NCI-H524 treated with DMSO at 0.1 percent for 48 hours (cell line): ENCODE results near the gene SDHAF1.

Source experiments
- DNase-seq: peaks from one replicate; lab custom pipeline; 2025; lab: John Stamatoyannopoulos, UW

SDHAF1 gene

DNA sequence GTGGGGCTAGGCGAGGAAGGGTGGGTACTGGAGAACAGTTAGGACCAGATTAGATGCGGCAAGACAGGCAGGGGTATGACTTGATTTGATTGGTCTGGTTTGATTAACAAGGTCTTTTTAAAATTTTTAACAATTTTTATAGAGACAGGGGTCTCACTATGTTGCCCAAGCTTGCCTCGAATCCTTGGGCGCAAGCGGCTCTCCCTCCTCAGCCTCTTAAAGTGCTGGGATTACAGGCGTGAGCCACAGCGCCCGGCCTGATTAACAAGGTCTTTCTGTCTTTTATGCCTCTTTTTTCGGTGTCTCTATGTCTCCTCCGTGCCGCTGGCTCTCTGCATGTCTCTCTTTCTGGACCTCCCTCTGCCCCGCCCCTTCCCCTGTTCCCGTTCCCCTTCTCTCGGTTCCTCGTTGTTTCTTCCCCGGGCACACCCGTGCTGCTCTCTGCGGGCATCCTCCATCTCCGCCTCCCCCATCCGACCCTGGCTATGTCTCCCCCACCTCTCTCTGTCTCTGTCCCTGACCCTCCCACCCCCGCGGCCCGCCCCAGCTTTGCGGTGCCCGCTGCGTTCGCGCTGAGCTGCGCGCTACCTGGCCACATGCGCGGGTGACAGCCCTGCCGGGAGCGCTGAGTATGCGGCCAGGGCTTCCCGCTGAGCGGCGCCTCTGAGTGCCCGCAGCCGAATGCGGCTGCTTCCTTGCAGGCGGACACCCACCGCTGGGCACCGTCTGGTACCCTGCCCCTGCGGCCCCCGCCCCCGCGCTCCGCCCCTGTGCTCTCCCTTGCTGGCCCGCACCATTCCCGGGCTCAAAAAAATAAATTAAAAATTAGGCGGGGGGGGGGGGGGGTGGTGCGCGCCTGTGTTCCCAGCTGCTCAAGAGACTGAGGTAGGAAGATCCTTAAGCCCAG is 8.1 kb upstream of the SDHAF1 start:
- peak; percentile 45 for DNase-seq

DNA sequence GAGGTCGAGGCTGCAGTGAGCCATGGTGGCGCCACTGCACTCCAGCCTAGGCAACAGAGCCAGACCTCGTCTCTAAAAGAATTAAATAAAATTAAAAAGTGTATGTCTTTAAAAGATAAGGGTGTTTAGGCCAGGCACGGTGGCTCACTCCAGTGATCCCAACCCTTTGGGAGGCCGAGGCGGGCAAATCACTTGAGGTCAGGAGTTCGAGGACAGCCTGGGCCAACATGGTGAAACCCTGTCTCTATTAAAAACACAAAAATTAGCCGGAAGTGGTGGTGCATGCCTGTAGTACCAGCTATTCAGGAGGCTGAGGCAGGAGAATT is 7.5 kb upstream of the SDHAF1 start:
- DNase-seq: no peak

DNA sequence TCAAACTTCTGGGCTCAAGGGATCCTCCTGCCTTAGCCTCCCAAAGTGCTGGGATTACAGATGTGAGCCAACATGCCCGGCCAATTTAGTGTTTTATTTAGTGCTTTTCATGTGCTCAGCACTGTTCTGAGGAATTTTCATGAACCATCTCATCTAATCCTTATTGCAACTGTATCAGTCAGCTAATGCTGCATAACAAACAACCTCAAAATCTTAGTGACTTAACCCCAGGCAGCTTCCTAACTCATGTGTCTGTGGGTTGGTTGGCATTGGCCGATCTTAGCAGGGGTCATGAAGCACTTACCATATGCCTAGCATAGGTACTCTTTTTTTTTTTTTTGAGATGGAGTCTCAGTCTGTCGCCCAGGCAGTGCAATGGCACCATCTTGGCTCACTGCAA is 6.2 kb upstream of the SDHAF1 start:
- DNase-seq: no peak

DNA sequence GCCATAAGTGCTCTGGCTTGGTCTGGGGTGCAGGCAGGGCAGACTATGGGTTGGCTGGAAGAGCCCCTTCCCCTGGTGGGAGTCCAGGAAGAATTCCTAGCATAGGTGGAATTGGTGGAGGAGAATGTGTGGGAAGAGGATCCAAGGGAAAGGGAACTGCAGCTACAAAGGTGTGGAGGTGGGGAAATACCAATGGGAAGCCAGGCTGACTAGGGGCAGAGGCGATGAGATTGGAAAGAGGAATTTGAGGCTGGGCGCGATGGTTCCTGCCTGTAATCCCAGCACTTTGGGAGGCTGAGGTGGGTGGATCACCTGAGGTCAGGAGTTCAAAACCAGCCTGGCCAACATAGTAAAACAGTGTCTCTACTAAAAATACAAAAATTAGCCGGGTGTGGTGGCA is 4.8 kb upstream of the SDHAF1 start:
- DNase-seq: no peak

DNA sequence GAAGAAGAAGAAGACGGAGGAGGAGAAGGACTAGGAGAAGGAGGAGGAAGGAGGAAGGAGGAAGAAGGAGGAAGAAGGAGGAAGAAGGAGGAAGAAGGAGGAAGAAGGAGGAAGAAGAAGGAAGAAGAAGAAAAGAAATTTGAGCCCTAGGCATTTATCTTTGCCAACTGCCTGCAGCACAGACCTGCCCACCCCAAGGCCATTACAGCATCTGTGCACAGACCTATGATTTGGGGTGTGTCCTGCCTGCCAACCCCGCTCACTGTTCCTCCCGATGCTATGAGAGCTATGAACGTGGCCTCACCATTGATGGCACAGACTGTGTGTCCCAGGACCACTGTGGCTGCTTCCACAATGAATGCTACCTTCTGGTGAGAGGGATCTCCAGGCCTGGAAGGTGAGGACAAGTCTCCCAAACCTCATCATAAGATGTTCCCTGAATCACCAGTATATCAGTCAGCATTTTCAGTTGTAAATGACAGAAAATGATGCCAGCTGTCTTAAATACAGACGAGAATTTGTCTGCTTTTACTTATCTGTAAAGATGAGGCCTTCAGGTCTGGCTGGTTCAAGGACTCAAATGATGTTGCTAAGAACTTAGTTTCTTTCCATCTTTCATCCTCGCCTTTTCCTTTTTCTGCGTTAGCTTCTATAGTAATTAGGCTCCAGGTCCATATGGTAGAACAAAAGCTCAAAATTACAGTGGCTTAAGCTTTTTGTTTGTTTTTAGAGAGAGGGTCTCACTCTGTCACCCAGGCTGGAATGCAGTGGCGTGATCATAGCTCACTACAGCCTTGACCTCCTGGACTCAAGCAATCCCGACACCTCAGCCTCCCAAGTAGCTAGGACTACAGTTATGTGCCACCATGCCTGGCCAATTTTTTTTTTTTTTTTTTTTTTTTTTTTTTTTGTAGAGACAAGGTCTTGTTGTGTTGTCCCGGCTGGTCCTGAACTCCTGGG is 3.9 kb upstream of the SDHAF1 start:
- no peak for DNase-seq

DNA sequence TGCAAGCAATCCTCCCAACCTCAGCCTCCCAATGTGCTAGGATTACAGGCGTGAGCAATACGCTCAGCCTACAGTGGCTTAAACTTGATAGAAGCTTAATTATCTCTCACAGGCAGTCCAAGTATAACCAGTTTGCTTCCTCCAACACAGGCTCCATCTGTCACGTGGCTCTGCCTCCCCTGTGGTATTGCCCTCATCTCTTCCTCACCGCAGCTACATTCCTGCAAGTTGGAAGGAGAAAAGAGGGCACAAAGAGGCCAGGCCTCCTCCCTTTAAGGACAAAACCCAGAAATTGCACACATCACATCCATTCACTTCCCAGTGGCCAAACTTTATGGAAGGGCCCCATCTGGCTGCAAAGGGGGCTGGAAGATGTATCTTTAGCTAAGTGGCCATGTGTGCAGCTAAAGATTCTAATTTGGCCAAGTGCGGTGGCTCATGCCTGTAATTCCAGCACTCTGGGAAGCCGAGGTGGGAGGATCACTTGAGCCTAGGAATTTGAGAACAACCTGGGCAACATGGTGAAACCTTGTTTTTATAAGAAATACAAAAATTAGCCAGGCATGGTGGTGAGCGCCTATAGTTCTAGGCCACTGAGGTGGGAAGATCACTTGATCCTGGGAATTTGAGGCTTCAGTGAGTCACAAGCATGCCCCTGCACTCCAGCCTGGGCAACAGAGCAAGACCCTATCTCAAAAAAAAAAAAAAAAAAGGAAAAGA is 3.1 kb upstream of the SDHAF1 start:
- peak; percentile 60 for DNase-seq

DNA sequence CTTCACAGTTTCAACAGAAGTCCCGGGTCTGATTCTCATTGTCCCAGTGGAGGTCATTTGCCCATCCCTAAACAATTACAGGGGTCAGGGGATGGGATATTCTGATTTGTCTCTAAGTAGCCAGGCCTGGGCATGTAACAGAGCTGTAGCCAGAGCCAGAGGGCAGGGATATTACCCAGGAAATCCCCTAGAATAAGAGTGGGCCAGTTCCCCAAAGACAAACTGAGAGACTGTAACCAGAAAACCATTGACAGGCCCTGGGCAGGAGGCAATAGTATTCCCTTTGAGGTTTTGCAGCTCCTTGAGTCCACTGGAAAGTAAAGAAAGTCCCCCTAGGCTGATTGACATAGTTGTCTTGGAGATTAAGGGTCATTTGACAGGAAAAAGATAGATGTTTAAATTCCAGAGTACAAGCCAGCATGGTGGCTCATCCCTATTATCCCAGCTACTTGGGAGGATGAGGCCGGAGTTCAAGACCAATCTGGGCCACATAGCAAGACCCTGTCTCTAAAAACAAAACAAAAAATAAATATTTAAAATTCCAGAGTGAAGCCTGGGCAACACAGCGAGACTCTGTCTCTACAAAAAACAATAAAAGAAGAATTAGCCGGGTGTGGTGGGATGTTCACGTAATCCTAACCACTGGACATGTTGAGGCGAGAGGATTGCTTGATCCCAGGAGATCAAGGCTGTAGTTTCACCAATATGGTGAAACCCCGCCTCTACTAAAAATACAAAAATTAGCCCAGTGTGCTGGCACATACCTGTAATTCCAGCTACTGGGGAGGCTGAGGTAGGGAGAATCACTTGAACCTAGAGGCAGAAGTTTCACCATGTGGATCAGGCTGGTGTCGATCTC is 1.9 kb upstream of the SDHAF1 start:
- no peak for DNase-seq

DNA sequence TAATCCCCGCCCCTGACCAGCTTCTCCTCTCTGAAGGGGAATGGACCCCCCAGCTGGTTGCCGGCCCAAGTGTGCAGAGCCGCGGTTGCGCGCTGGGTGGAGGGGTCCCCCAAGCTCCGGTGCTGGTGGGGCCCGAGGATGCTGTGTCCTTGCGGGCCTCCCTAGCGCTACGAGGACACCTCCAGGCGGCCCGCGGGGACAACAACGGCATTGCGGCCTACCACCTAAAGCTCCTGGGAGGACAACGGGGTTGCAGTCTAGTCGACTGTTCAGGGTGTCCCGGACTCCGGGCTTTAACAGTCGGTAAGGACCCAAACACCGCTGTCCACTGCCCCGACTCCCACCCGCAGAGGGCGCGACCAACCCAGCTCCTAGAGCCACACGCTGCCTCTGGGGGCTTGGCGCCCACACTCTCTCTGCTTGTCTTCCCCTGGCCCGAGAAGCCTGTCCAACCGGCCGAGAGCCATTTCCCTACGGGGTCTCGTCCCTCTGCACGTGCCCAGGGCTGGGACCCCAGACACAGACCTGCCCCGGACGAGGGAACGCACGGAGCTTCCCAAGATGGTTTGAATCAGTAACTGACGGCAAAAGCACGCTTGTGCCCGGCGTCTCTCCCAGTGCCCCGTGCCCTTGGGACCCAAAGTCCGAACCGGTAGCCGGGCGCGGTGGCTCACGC is 927 bp upstream of the SDHAF1 start:
- no peak for DNase-seq

DNA sequence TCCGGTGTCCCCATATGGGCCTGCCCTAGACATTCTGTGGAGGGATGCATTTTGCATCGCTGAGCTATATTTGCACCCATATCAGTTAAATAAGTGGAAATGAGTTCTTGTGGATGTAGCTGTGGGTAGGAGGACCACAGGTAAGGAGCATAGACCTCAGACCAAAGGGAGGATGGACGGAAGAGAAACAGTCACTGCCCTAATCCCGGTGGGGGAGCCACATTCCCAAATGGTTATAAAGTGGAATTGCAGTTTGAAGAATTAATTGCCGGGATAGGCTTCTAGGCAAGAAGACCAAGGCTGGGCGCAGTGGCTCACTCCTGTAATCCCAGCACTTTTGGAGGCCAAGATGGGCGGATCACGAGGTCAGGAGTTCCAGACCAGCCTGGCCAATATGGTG is 1.8 kb downstream of the SDHAF1 start:
- DNase-seq: no peak

DNA sequence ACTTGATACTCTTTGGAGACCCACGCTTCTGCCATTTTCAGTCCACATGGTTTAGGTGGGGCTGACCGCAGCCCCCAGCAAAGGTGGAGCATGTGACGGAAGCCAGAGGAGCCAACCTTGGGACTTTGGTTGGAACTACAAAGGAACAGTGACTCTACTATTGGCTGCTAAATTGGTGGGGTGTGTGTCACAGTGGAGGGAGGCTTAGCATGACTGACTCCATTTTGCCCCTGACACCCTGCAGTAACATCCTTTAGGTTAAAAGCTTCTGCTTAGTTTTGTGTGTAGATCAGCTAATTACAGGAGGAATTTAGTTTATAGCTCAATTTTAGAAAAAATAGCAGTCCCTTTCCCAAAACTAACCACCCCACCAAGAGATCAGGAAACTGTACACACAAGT is 6.6 kb downstream of the SDHAF1 start:
- DNase-seq: no peak

DNA sequence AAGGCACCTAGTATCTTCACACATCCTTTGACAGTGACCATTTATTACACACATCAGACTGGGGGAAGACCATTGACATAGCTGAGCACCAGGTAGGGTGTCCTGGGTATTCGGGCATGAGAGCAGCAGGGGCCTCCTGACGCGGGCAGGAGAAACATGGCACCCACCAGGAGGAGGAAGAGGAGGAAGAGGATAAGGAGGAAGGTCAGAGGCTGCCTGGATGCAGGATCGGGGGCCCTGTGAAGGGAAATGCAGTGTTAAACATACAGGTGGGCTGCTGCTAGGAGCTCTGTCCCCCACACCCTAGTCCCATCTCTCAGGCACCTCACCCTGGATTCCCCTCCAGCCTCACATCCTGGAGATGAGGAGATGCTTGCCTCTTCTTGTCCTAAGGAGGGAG is 8.3 kb downstream of the SDHAF1 start:
- no peak for DNase-seq

DNA sequence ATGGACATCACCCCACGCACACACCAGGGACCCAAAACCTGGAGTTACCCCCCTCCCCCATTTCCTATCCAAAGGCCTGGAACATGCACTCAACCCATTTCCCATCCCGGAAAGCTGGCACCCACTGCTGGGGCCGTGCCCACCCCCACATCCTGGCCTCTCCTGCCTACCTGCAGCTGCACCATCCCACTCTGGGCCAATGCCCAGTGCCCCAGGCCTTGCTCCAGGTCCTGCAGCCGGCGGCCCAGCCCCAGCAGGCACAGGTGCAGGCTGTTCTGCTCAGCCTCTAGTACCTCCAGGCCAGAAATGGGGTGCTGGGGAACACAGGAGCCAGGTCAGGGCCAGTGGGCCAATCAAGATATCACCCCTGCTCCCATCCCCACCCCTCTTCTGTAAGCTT is 12.0 kb downstream of the SDHAF1 start:
- DNase-seq: no peak

DNA sequence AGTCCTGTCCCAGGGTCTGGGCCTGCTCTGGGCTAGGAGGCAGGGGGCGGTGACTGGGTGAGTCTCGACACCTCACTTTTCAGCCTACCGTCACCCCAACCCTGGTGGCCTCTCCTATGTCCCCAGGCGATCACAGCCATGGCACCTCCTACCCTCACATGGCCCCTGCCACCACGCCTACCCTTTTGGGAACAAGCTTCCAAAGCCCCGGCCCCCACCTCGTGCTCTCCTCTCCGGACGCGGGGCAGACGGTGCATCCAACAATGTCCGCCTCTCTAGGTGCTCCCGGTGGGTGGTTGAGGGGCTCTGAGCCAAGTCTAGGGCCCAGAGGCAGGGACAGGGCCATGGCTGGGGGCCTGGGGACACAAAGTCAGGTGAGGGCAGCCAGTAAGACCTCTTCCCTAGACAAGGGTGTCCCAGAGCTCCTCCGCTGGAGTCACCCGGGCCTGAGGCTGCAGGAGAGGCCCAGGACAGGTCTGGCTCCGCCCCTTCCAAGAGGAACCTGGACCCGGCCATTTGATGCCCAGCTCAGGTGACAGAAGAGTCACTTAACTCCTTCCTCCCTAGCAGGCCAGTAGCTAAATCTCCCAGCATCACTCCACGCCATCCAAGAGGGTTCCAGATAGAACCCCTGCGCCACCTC is 13.5 kb downstream of the SDHAF1 start, which contains the start of gene SYNE4:
Gene SYNE4 (minus strand): TSS at position 478 of the 643 bp plus-strand sequence. CDS start 132 bp downstream, at position 346.
- DNase-seq: no peak

DNA sequence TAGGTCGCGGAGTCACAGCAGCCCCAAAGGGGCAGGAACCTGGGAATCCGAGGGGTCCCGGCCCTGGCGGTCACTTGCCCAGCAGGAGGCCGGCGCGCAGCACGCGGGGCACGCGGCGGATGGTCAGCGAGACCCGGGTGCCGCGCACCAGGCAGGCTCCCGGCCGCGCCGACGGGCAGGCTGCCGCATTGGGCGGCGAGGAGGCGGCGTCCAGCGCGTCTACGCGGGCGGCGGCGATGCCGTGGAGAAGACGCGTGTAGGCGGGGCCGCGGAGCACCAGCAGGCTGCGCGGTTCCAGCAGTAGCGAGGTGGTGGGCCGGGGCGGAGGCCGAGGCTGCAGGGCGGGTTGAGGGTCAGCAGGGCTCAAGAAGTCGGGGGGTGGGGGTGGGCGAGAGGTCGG is 14.2 kb downstream of the SDHAF1 start:
- no peak for DNase-seq

DNA sequence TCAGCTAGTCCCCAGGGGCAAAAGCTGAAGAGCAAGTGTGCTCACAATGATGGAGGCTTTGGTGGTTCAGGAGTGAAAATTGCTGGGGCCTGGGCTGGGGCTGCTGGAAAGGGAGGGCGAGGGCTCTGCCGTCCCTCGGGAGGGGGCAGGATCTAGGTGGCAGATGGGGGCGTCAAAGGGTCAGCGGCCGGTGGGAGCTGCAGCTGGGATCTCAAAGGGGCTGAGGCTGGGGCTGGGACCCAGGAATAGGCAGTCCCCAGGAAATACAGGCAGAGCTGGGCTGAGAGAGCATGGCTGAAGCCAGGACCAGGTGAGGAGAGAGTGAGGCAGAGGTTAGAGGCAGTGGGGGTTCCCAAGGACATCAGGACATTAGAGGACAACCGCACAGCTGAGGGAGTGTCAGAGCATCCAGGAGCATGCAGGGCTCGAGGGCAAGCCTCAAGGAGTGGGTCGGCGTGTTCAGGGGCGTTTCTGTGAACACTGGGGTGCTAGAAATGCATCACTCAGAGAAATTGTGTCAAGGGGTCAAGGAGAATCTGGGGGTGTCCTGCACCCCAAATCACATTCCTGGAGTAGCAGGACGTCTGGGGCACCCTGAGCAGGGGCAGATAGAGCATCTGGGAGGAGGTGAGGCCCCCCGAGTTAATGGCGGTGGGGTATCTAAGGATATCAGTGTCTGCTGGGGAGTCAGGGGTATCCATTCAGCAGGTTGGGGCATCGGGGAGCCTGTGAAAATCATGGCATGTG is 14.8 kb downstream of the SDHAF1 start:
- DNase-seq: no peak

DNA sequence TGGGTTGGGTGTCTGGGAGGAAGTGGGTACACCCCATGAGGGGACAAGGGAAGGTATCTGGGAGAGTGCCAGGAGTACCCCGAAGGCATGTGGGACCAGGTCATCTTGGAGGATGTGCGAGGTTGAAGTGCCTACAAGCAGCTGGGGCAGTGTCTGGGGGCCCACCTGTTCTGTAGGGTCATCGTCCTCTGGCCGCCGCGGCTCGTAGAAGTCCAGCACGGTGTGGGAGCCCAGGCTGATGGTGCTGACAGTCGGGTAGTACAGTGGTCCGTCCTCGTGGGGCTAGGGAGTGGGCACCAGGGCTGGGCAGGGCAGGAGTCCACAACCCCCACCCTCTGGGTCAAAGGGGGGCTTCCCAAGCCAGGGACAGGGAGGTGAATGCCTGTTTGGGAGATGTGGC is 15.4 kb downstream of the SDHAF1 start:
- DNase-seq: no peak

DNA sequence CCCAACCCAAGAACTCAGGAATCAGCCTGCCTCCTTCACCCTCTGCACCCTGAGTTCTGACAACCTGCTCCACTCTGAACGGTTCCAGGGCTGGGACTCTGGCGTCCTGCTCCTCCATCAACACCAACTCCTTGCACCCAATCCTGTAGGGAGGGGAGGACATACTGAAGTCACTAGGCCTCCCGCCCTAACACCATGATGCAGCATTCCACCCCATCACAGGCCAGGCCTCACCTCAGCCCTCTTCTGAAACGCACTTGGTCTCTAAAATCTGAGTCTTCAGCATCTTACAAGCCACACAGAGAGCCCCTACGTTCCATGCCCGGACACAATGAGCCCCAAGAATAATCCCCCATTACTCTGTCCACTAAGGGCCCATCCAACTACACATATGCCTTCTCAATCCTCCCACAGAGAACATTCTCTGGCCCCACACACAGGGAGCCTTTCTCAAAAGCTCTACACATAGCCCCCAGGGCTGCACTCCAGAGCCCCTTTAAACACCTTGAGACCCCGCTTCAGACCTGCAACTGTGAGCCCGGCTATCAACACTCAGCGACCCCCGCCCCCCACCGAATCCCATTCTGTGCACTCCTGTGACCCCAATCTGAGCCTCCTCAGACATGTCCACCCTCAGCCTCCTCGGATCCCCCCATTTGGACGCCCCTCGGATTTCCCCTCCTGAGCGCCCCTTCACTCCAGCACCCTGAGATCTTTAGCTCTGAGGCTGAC is 18.5 kb downstream of the SDHAF1 start:
- no peak for DNase-seq

DNA sequence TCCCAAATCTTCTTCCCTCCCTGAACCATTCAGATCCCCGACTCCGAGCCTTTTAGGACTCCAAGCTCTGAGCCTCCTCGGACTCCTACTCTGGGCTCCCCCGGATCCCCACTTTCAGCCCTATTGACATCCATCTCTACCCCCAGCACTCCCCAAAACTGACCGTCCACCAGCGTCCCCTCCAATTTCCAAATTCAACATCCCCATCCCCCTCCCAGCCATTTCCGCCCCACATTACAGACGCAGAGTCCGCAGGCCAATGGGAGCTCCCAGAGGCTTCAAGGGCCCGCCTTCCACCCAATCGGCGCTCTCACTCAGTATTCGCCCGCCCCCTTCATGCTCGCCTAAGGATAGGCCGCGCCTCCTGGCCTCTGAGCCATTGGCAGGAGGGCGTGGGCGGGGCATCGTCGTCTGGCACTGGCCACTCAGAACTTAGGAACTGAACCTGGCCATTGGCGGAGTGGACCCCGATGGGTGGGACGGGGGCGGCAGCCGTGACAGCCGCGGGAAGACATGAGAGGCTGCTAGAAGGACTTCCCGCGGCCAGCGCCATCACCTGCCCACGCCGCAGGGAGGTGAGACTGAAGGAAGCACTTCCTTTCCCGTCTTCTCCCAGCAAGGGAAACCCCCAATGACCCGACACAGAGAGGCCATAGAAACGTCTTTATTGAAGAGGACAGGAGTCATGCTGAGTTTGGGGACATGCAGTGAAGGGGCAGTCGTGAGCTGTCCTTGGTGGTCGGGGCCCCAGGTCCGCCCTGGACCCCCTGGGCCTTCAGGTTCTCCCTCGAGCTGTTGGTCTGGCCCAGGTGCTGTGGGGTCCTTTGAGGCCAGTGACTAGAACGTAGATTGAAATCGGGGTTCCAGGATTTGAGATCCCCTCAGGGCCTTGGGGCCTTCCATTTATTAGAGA is 19.3 kb downstream of the SDHAF1 start, which contains the start of gene ALKBH6:
Gene ALKBH6 (minus strand): TSS at position 202 of the 913 bp plus-strand sequence. CDS start 816 bp downstream, outside the sequence.
- DNase-seq: peak; percentile 97
